WTC11 (cell line): Measurements from ENCODE around the gene CTAGE9. TPM values are rescaled to one million over a fixed set of nuclear protein-coding genes. Genes with fewer than 3 reads are reported as not detected.

Experiments
- ATAC-seq: fragments of 200-7000 bp; cut with Tn5 transposase; 2 replicates; pipeline ENCODE4 v1.10.0; 2021; ENCODE audit warnings: mild to moderate bottlenecking, moderate library complexity
- CTCF ChIA-PET: fragments of 300-600 bp; sonication (Branson Sonifier 250); formaldehyde crosslinking; loops from one replicate; lab custom pipeline; 2021; ENCODE audit warnings: antibody characterized with exemption; lab: Charles Lee
- POLR2A ChIA-PET: fragments of 350-600 bp; sonication (Branson Sonifier 250); formaldehyde crosslinking; loops from one replicate; lab custom pipeline; 2021; ENCODE audit warnings: antibody characterized with exemption; lab: Charles Lee
- DNase-seq: peaks from one replicate; pipeline ENCODE4 v3.0.0; 2021; ENCODE audit warnings: low spot score
- H3K27ac Mint-ChIP-seq: 2 replicates; pipeline ENCODE4 v1.8.0; 2021; ENCODE audit warnings: mixed read lengths
- H3K27me3 Mint-ChIP-seq: 2 replicates; pipeline ENCODE4 v1.8.0; 2021; ENCODE audit warnings: low read depth, mild to moderate bottlenecking, moderate library complexity, mixed read lengths
- H3K36me3 Mint-ChIP-seq: 2 replicates; pipeline ENCODE4 v1.8.0; 2021; ENCODE audit warnings: mixed read lengths
- H3K4me1 Mint-ChIP-seq: 2 replicates; pipeline ENCODE4 v1.8.0; 2022; ENCODE audit warnings: mixed read lengths
- H3K4me3 Mint-ChIP-seq: 2 replicates; pipeline ENCODE4 v1.8.0; 2021; ENCODE audit warnings: mild to moderate bottlenecking, moderate library complexity, mixed read lengths
- H3K9me3 Mint-ChIP-seq: 2 replicates; pipeline ENCODE4 v1.8.0; 2021; ENCODE audit warnings: mixed read lengths
- CREB1 ChIP-seq: sonication (generic); formaldehyde crosslinking; IDR thresholded peaks from 2 replicates; pipeline ENCODE4 v1.8.0; 2023; ENCODE audit warnings: mild to moderate bottlenecking, missing genetic modification reagents
- ESRRA ChIP-seq: sonication (generic); formaldehyde crosslinking; IDR thresholded peaks from 2 replicates; pipeline ENCODE4 v1.8.1; 2022; ENCODE audit warnings: mild to moderate bottlenecking, missing genetic modification reagents, borderline replicate concordance
- IRF2 ChIP-seq: sonication (generic); formaldehyde crosslinking; IDR thresholded peaks from 2 replicates; pipeline ENCODE4 v1.8.0; 2022; ENCODE audit warnings: low read depth, missing genetic modification reagents, borderline replicate concordance
- NFATC4 ChIP-seq: fragments of 250-450 bp; sonication (Bioruptor Pico); IDR thresholded peaks from 2 replicates; pipeline ENCODE4 v1.9.0; 2021; ENCODE audit warnings: mild to moderate bottlenecking
- NFE2L1 ChIP-seq: sonication (generic); formaldehyde crosslinking; IDR thresholded peaks from 2 replicates; pipeline ENCODE4 v1.8.1; 2023; ENCODE audit warnings: missing genetic modification reagents
- NFYB ChIP-seq: sonication (generic); formaldehyde crosslinking; conservative IDR thresholded peaks from 2 replicates; pipeline ENCODE4 v1.8.0; 2022; ENCODE audit warnings: low read depth, missing genetic modification reagents
- PRRX2 ChIP-seq: fragments of 250-450 bp; sonication (Bioruptor Pico); IDR thresholded peaks from 2 replicates; pipeline ENCODE4 v1.8.0; 2021; ENCODE audit warnings: mild to moderate bottlenecking
- SMAD4 ChIP-seq: sonication (generic); formaldehyde crosslinking; IDR thresholded peaks from 2 replicates; pipeline ENCODE4 v1.8.0; 2022; ENCODE audit warnings: mild to moderate bottlenecking, missing genetic modification reagents
- TCF7 ChIP-seq: sonication (generic); formaldehyde crosslinking; IDR thresholded peaks from 2 replicates; pipeline ENCODE4 v1.8.0; 2022; ENCODE audit warnings: mild to moderate bottlenecking, low read depth, missing genetic modification reagents, moderate library complexity
- TEAD1 ChIP-seq: sonication (generic); formaldehyde crosslinking; IDR thresholded peaks from 2 replicates; pipeline ENCODE4 v1.8.0; 2022; ENCODE audit warnings: mild to moderate bottlenecking, missing genetic modification reagents
- ZNF232 ChIP-seq: sonication (generic); formaldehyde crosslinking; IDR thresholded peaks from 2 replicates; pipeline ENCODE4 v1.8.0; 2022; ENCODE audit warnings: mild to moderate bottlenecking, missing genetic modification reagents
- ZNF263 ChIP-seq: sonication (generic); formaldehyde crosslinking; IDR thresholded peaks from 2 replicates; pipeline ENCODE4 v1.8.1; 2022; ENCODE audit warnings: low read depth, mild to moderate bottlenecking, moderate library complexity, missing genetic modification reagents
- ZNF317 ChIP-seq: sonication (generic); formaldehyde crosslinking; IDR thresholded peaks from 2 replicates; pipeline ENCODE4 v1.8.1; 2023; ENCODE audit warnings: low read depth, mild to moderate bottlenecking, moderate library complexity, missing genetic modification reagents, borderline replicate concordance
- ZNF671 ChIP-seq: fragments of 250-450 bp; sonication (Bioruptor Pico); IDR thresholded peaks from 2 replicates; pipeline ENCODE4 v1.8.0; 2021; ENCODE audit warnings: mild to moderate bottlenecking
- total RNA-seq: library from RNA; stranded (reverse); gene quantifications from 3 replicates; pipeline ENCODE4 v1.2.3, GENCODE V29; 2021
- TF ChIP-seq, protein P1 (sequence below): sonication (generic); formaldehyde crosslinking; IDR thresholded peaks from 2 replicates; pipeline ENCODE4 v1.8.1; 2022; ENCODE audit warnings: missing genetic modification reagents, borderline replicate concordance
- TF ChIP-seq, protein P2 (sequence below): fragments of 250-450 bp; sonication (Bioruptor Pico); IDR thresholded peaks from 2 replicates; pipeline ENCODE4 v1.9.0; 2021; ENCODE audit warnings: mild to moderate bottlenecking
- TF ChIP-seq, protein P3 (sequence below): sonication (generic); formaldehyde crosslinking; IDR thresholded peaks from 2 replicates; pipeline ENCODE4 v1.8.0; 2022; ENCODE audit warnings: mild to moderate bottlenecking, missing genetic modification reagents
- TF ChIP-seq, protein P4 (sequence below): sonication (generic); formaldehyde crosslinking; IDR thresholded peaks from 2 replicates; pipeline ENCODE4 v1.8.1; 2022; ENCODE audit warnings: low read depth, missing genetic modification reagents, borderline replicate concordance
- TF ChIP-seq, protein P5 (sequence below): sonication (generic); formaldehyde crosslinking; IDR thresholded peaks from 2 replicates; pipeline ENCODE4 v1.8.1; 2022; ENCODE audit warnings: low read depth, mild to moderate bottlenecking, moderate library complexity, missing genetic modification reagents, borderline replicate concordance
- TF ChIP-seq, protein P6 (sequence below): sonication (generic); formaldehyde crosslinking; IDR thresholded peaks from 2 replicates; pipeline ENCODE4 v1.8.1; 2023; ENCODE audit warnings: mild to moderate bottlenecking, missing genetic modification reagents, moderate library complexity
- TF ChIP-seq, protein P7 (sequence below): sonication (generic); formaldehyde crosslinking; IDR thresholded peaks from 2 replicates; pipeline ENCODE4 v1.8.0; 2022; ENCODE audit warnings: mild to moderate bottlenecking, missing genetic modification reagents
- TF ChIP-seq, protein P8 (sequence below): sonication (generic); formaldehyde crosslinking; conservative IDR thresholded peaks from 2 replicates; pipeline ENCODE4 v1.8.1; 2022; ENCODE audit warnings: mild to moderate bottlenecking, missing genetic modification reagents
- TF ChIP-seq, protein P9 (sequence below): fragments of 250-450 bp; sonication (Bioruptor Pico); IDR thresholded peaks from 2 replicates; pipeline ENCODE4 v2.1.2; 2022; ENCODE audit warnings: mild to moderate bottlenecking, moderate library complexity

Gene CTAGE9
- total RNA-seq, 1 experiment from 2014 or later = 0.09 TPM

DNA sequence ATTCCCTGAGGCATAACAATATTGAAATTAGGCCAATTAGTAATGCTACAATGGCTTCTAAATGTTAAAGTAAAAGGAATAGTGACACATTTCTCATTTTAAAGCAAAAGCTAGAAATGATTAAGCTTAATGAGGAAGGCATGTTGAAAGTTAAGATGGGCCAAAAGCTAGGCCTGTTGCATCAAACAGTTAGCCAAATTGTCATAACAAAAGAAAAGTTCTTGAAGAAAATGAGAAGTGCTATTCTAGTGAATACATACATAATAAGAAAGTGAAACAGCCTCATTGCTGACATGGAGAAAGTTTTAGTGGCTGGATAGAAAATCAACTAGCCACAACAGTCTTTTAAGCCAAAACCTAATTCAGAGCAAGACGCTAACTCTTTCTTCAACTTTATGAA is 22.5 kb downstream of the CTAGE9 start:
- no peak for TF ChIP-seq NFATC4 (CRISPR knock-in tag)
- TF ChIP-seq ZNF671 (CRISPR knock-in tag) = no peak
- TF ChIP-seq, protein P1, sequence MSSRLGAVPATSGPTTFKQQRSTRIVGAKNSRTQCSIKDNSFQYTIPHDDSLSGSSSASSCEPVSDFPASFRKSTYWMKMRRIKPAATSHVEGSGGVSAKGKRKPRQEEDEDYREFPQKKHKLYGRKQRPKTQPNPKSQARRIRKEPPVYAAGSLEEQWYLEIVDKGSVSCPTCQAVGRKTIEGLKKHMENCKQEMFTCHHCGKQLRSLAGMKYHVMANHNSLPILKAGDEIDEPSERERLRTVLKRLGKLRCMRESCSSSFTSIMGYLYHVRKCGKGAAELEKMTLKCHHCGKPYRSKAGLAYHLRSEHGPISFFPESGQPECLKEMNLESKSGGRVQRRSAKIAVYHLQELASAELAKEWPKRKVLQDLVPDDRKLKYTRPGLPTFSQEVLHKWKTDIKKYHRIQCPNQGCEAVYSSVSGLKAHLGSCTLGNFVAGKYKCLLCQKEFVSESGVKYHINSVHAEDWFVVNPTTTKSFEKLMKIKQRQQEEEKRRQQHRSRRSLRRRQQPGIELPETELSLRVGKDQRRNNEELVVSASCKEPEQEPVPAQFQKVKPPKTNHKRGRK = no peak
- TF ChIP-seq CREB1 (CRISPR knock-in tag) = no peak
- TF ChIP-seq, protein P2, sequence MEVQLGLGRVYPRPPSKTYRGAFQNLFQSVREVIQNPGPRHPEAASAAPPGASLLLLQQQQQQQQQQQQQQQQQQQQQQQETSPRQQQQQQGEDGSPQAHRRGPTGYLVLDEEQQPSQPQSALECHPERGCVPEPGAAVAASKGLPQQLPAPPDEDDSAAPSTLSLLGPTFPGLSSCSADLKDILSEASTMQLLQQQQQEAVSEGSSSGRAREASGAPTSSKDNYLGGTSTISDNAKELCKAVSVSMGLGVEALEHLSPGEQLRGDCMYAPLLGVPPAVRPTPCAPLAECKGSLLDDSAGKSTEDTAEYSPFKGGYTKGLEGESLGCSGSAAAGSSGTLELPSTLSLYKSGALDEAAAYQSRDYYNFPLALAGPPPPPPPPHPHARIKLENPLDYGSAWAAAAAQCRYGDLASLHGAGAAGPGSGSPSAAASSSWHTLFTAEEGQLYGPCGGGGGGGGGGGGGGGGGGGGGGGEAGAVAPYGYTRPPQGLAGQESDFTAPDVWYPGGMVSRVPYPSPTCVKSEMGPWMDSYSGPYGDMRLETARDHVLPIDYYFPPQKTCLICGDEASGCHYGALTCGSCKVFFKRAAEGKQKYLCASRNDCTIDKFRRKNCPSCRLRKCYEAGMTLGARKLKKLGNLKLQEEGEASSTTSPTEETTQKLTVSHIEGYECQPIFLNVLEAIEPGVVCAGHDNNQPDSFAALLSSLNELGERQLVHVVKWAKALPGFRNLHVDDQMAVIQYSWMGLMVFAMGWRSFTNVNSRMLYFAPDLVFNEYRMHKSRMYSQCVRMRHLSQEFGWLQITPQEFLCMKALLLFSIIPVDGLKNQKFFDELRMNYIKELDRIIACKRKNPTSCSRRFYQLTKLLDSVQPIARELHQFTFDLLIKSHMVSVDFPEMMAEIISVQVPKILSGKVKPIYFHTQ = no peak
- no peak for TF ChIP-seq TEAD1
- no peak for TF ChIP-seq ESRRA (CRISPR knock-in tag)
- TF ChIP-seq TCF7 (CRISPR knock-in tag) = no peak
- TF ChIP-seq, protein P3, sequence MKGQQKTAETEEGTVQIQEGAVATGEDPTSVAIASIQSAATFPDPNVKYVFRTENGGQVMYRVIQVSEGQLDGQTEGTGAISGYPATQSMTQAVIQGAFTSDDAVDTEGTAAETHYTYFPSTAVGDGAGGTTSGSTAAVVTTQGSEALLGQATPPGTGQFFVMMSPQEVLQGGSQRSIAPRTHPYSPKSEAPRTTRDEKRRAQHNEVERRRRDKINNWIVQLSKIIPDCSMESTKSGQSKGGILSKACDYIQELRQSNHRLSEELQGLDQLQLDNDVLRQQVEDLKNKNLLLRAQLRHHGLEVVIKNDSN (CRISPR knock-in tag) = no peak
- no peak for TF ChIP-seq IRF2 (CRISPR knock-in tag)
- TF ChIP-seq, protein P4, sequence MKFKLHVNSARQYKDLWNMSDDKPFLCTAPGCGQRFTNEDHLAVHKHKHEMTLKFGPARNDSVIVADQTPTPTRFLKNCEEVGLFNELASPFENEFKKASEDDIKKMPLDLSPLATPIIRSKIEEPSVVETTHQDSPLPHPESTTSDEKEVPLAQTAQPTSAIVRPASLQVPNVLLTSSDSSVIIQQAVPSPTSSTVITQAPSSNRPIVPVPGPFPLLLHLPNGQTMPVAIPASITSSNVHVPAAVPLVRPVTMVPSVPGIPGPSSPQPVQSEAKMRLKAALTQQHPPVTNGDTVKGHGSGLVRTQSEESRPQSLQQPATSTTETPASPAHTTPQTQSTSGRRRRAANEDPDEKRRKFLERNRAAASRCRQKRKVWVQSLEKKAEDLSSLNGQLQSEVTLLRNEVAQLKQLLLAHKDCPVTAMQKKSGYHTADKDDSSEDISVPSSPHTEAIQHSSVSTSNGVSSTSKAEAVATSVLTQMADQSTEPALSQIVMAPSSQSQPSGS = no peak
- TF ChIP-seq SMAD4 = no peak
- TF ChIP-seq ZNF317 (CRISPR knock-in tag) = no peak
- TF ChIP-seq ZNF263 (CRISPR knock-in tag) = no peak
- TF ChIP-seq, all 79 proteins: peak for 0
- Mint-ChIP-seq H3K27me3 (peaks cover 28% of the 10 kb centered on the region), H3K9me3 (peaks cover 4% of the 10 kb centered on the region; the same call in 1 of the 2 replicates), H3K4me1 (peaks cover 11% of the 10 kb centered on the region), H3K27ac (no peak overlapping the region), H3K36me3 (no peaks in the 10 kb centered on the region), H3K4me3 (no peak overlapping the region)
- ATAC-seq (no peak), DNase-seq (no peak)
- ChIA-PET CTCF (no interaction called here), POLR2A (no interaction called here)

DNA sequence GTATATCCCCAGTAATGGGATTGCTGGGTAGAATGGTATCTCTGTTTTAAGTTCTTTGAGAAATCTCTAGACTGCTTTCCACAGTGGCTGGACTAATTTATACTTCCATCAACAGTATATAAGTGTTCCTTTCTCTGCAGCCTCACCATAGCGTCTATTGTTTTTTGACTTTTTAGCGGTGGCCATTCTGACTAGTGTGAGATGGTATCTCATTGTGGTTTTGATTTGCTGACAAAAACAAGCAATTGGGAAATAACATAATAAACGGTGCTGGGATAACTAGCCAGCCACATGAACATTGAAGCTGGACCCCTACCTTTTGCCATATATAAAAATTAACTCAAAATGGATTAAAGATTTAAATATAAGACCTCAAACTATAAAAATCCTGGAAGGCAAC is 23.8 kb downstream of the CTAGE9 start:
- Mint-ChIP-seq H3K36me3 (no peaks in the 10 kb centered on the region), H3K4me1 (peaks cover 11% of the 10 kb centered on the region), H3K27me3 (peaks cover 26% of the 10 kb centered on the region), H3K9me3 (peaks cover 4% of the 10 kb centered on the region; the same call in 1 of the 2 replicates), H3K4me3 (no peak overlapping the region), H3K27ac (no peak overlapping the region)
- ChIA-PET POLR2A (no interaction called here), CTCF (no interaction called here)
- DNase-seq = no peak
- ATAC-seq = no peak
- TF ChIP-seq, protein P5, sequence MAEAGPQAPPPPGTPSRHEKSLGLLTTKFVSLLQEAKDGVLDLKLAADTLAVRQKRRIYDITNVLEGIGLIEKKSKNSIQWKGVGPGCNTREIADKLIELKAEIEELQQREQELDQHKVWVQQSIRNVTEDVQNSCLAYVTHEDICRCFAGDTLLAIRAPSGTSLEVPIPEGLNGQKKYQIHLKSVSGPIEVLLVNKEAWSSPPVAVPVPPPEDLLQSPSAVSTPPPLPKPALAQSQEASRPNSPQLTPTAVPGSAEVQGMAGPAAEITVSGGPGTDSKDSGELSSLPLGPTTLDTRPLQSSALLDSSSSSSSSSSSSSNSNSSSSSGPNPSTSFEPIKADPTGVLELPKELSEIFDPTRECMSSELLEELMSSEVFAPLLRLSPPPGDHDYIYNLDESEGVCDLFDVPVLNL (CRISPR knock-in tag) = no peak
- TF ChIP-seq, protein P6, sequence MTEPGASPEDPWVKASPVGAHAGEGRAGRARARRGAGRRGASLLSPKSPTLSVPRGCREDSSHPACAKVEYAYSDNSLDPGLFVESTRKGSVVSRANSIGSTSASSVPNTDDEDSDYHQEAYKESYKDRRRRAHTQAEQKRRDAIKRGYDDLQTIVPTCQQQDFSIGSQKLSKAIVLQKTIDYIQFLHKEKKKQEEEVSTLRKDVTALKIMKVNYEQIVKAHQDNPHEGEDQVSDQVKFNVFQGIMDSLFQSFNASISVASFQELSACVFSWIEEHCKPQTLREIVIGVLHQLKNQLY (CRISPR knock-in tag) = no peak
- no peak for TF ChIP-seq NFYB (CRISPR knock-in tag)
- no peak for TF ChIP-seq PRRX2 (CRISPR knock-in tag)
- TF ChIP-seq TEAD1 = no peak
- TF ChIP-seq, protein P1 = no peak
- TF ChIP-seq, protein P7, sequence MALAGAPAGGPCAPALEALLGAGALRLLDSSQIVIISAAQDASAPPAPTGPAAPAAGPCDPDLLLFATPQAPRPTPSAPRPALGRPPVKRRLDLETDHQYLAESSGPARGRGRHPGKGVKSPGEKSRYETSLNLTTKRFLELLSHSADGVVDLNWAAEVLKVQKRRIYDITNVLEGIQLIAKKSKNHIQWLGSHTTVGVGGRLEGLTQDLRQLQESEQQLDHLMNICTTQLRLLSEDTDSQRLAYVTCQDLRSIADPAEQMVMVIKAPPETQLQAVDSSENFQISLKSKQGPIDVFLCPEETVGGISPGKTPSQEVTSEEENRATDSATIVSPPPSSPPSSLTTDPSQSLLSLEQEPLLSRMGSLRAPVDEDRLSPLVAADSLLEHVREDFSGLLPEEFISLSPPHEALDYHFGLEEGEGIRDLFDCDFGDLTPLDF = no peak
- TF ChIP-seq, protein P8, sequence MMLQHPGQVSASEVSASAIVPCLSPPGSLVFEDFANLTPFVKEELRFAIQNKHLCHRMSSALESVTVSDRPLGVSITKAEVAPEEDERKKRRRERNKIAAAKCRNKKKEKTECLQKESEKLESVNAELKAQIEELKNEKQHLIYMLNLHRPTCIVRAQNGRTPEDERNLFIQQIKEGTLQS (CRISPR knock-in tag) = no peak
- TF ChIP-seq ZNF232 (CRISPR knock-in tag) = no peak
- TF ChIP-seq, protein P9, sequence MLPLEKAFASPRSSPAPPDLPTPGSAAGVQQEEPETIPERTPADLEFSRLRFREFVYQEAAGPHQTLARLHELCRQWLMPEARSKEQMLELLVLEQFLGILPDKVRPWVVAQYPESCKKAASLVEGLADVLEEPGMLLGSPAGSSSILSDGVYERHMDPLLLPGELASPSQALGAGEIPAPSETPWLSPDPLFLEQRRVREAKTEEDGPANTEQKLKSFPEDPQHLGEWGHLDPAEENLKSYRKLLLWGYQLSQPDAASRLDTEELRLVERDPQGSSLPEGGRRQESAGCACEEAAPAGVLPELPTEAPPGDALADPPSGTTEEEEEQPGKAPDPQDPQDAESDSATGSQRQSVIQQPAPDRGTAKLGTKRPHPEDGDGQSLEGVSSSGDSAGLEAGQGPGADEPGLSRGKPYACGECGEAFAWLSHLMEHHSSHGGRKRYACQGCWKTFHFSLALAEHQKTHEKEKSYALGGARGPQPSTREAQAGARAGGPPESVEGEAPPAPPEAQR (CRISPR knock-in tag) = no peak
- no peak for TF ChIP-seq NFE2L1 (CRISPR knock-in tag)
